ENCODE data around the gene TNS3. TPM values are rescaled to one million over a fixed set of nuclear protein-coding genes. Genes with fewer than 3 reads are reported as not detected.
A peak's percentile ranks its signal among the peaks of the same experiment; 100 is the strongest.

Gene TNS3
- total RNA-seq, 1 experiment from 2014 or later, result 61.7 TPM

DNA sequence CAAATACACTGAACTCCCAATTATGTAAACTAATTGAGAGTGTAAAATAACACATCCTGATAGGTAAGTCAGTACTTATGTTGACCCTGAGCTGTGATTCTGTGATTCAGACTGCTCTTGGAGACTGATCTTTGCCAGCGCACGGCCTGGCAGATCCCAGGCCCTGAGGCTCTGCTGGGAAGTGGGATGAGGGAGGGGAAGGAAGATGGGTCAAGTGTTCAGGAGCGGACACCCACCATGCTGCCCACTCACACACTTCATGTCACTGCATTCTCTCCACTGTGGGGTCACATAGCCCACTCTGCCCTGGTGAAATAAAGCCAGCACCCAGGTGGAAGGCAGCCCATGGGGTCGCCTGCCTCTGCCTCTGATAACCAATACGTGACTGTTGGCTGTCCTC, 226.2 kb downstream of the TNS3 start:
- in situ Hi-C loops (cut with HindIII; ENCODE audit: low pct_unique_long_range_greater_than_20kb, low sequenced_read_pairs), result no loop called here
- DNase-seq (ENCODE audit: low read depth, low spot score), result no peak

DNA sequence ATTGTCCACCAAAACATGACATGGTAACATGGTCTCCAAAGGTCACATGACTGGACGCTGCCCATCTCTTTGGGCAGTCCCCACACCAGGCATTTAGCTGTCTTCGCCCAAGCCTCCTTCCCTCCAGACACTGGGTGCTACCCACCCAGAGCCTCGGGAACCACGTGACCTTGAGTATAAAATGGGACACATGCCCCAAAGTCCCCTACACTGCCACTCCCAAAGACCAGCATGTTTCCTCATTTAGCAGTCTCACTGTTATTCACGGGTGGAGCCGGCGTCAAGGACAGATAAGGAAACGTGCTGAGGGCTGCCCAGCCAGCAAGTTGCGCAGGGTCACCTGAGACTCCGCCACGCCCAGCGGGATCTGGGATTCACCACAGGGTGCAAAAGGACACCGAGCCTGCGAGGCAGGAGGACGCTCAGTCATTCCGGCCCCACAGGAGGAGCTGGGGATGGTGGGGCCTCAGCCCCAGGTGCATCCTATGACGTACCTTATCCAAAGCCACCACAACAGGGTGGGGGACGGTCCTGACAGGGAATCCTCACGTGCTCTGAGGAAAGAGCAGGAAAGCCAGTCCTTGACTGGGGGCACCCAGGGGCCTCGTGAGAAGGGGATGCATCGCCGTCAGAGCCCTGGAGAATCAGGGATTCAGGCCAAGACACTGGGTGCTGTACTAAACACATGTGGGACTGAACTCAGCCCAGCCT, 226.9 kb downstream of the TNS3 start:
- DNase-seq (ENCODE audit: low read depth, low spot score), result no peak
- in situ Hi-C loops (cut with HindIII; ENCODE audit: low pct_unique_long_range_greater_than_20kb, low sequenced_read_pairs), result no loop called here

DNA sequence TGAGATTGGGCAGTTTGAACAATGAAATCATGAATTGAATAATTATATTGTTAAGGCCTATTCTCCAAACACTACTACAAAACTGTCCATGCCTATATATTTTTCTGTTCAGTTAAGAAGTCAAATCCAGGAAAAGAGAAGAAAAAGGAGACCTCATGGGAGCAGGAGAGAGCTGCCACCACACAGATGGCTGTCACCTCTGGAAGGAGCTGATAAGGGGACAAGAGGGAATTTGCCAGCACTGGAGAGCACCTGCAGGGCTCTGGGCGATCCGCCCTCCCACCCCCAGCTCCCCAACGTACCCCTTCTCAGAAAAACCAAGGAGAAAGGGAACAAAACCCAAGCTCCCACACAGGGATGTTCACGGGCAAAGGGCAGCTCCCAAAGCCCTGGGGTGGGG, 227.8 kb downstream of the TNS3 start:
- in situ Hi-C loops (cut with HindIII; ENCODE audit: low pct_unique_long_range_greater_than_20kb, low sequenced_read_pairs), result no loop called here
- no peak for DNase-seq (ENCODE audit: low read depth, low spot score)

DNA sequence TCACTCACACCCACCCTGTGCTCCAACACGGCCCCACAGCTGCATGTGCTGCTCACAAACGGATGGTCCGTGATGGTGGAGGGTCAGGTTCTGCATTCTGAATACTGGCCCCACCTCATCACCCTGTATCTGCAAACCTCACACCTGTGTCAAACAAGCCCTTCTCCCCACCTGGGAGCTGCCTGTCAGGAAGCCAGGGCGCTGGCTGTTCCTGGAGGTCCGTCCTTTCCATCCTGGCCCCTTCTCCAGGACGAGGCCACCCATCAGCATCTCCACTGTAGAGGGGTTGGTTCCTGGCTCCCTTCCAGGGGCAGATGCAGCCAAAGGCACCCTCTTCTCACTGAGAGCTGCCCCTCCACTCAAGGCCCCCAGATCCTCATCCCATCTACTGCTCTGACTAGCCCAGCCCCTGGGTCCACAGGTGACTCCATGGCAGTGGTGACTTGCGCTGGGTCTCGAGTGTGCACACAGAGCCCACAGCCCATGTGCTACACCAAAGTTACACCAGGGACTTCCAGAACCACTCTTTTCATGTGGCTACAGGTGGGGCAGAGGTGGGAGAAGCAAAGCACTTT, 229.4 kb downstream of the TNS3 start:
- DNase-seq (ENCODE audit: low read depth, low spot score), result no peak
- in situ Hi-C loops (cut with HindIII; ENCODE audit: low pct_unique_long_range_greater_than_20kb, low sequenced_read_pairs), result no loop called here

DNA sequence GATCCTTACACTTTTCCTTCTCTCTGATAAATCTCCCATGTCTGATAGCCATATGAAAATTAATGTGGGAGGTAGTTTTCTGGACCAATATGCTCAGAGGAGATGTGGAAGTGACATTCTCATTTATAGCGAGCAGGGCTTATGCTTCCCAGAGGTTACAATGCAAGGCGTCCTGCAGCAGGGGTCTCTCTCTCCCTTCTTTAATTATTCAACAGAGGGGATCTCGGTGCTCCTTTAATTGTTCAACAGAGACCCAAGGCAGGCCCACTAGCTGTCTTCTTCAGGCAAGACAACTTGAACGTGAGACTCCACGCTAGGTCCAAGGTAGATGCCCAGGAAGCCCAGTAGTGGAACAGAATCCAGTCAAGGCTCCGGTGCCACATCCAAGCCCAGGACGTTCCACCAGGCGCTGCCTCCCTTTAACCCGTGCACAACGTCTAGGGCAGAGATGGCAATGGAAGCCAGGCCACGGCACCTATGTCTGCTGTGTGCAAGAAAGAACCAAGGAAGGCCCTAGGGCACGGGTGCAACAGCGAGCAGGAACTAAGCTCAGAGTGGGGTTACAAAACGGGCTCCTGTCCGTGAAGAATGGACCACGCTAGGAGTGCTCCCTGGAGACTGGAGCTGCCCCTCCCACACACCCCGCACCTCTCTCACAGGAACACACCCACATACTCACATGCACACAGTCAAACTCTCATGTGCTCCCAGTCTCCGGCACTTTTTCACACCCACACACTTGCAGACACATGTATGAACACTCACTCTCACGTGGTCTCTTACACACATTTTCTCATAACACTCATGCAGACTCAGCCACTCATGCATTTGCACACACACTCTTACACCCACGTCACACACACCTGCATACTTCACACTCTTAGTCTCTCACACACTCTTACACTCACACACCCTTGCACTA, 230.4 kb downstream of the TNS3 start:
- DNase-seq (ENCODE audit: low read depth, low spot score), result peak; percentile 27
- in situ Hi-C loops (cut with HindIII; ENCODE audit: low pct_unique_long_range_greater_than_20kb, low sequenced_read_pairs), result no loop called here

DNA sequence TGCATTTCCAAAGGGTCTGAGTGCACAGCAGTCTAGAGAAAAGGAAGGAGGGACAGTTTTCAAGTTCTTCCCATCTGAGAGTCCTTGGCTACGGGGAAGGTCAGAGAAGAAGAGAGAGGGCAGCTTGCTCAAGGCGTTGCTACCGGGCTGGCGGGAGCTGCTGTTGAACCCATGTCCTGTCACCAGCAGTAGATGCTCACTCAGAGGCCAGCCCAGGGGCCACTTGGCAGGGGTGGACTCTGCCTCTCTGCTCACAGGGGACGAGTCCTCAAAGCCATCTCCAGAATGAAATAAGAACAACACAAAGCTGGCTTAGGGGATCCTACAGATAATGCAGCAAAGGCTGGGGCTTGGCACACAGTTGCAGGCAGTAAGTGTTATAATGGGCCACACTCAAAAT, 231.5 kb downstream of the TNS3 start:
- DNase-seq (ENCODE audit: low read depth, low spot score), result no peak
- in situ Hi-C loops (cut with HindIII; ENCODE audit: low pct_unique_long_range_greater_than_20kb, low sequenced_read_pairs), result no loop called here

DNA sequence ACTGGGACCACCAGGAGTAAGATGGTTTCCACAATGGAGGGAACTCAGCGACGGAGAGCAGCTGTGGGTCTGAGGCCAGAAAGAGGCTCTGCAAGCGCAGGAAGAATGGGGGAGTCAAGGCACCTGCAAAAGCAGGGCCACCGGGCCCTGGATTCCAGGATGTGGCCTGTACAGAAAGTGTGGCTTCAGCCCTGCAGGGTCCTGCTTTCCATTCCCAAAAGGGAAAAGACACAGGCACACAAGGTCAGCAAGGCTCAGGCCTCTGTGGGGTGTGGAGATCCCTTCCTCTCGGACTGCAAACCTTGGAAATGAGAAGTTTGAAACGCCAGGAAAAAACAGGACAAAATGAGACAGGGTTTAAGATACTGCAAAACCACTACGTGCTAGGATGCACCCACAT, 232.5 kb downstream of the TNS3 start:
- in situ Hi-C loops (cut with HindIII; ENCODE audit: low pct_unique_long_range_greater_than_20kb, low sequenced_read_pairs), result no loop called here
- DNase-seq (ENCODE audit: low read depth, low spot score), result no peak

DNA sequence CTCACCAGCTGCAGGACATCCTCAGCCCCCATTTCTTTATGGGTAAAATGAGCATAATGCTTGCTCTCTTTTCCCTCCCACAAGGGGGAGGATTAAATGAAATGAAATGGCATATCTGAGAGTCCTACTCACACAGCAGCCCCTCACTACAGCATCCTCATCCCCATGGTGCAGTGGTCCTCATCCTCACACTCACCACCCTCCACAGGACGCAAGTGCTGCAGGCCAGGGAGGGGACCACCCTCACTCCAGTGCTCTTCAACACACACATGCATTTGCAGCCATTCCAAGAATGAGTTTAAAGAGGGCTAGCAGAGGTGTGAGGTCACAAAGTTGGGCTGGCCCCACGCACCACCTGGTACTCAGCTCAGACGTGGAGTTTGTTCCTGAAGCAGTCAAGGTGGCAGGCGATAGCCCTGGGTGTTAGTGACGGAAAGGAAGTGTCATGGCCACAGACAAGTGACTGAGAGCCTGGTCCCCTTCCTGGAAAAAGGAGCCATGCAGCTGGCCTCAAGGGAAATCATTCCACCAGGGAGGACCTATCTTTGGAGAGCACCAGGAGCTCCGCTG, 234.0 kb downstream of the TNS3 start:
- no peak for DNase-seq (ENCODE audit: low read depth, low spot score)
- in situ Hi-C loops (cut with HindIII; ENCODE audit: low pct_unique_long_range_greater_than_20kb, low sequenced_read_pairs), result no loop called here

DNA sequence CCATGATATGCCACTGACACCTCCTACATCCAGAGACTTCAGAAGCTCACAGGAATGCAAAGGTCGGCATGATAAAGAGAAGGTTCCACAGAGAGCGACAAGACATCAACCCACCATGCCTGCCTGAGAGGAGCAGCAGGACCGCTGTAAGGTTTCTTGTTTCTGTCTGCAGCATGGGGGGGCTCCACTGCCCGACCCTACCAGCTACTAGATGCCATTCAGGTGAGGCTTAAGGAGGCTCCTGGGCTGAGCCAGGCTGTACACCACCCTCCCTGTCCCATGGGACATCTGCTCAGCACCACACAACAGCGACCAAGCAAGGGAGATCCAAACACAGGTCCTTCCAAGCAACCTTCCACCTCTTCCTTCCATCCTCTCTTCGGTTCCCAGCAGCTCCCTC, 234.6 kb downstream of the TNS3 start:
- in situ Hi-C loops (cut with HindIII; ENCODE audit: low pct_unique_long_range_greater_than_20kb, low sequenced_read_pairs), result no loop called here

DNA sequence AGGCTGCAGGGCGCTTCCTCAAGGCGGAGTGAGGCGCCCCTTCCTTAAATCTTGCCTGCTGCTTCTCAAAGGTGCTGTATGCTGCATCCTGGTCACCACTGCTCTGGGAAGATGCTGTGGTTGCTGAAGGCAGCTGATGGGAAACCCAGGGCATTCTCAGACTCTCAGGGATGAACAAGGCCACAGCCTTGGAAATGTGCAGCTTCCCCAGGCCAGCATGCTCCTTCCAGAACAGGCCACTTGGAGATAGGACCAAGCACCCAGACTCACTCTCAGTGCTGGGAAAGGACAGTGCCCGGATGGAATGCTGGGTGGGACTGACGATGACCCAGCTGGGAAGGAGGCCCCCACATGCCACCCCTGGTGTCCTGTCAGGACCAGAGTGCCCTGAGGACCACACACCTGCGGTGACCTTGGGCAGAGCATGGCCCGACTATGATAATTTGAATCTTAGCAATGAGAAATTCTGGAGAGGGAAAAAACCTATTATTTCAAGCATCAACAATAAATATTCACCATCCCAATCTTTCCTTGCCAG, 235.5 kb downstream of the TNS3 start:
- in situ Hi-C loops (cut with HindIII; ENCODE audit: low pct_unique_long_range_greater_than_20kb, low sequenced_read_pairs), result no loop called here
- DNase-seq (ENCODE audit: low read depth, low spot score), result no peak

More for the DNA sequence above, 234.6 kb downstream of the TNS3 start:
- DNase-seq (ENCODE audit: low read depth, low spot score), result no peak

DNA sequence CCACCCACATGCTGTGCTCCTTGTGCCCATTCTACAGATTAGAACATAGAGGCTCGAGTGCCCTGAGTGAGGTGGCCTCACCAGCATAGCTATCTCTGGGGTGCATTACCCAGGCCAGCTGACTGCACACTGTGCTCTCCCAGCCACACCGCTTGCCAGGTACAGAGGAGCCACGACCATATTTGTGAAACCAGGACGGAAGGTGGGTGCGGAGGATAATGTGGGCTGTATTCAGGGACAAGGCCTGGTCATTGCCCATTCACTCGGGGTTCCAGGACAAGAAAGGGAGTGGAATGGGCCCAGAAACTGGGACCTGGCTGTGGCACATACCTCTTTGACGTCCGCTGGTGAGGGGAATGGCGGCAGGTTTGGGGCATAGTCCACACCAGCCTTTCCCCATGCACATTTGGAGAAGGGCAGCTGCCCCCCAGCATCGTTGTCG, 236.0 kb downstream of the TNS3 start:
- in situ Hi-C loops (cut with HindIII; ENCODE audit: low pct_unique_long_range_greater_than_20kb, low sequenced_read_pairs), result no loop called here
- no peak for DNase-seq (ENCODE audit: low read depth, low spot score)

DNA sequence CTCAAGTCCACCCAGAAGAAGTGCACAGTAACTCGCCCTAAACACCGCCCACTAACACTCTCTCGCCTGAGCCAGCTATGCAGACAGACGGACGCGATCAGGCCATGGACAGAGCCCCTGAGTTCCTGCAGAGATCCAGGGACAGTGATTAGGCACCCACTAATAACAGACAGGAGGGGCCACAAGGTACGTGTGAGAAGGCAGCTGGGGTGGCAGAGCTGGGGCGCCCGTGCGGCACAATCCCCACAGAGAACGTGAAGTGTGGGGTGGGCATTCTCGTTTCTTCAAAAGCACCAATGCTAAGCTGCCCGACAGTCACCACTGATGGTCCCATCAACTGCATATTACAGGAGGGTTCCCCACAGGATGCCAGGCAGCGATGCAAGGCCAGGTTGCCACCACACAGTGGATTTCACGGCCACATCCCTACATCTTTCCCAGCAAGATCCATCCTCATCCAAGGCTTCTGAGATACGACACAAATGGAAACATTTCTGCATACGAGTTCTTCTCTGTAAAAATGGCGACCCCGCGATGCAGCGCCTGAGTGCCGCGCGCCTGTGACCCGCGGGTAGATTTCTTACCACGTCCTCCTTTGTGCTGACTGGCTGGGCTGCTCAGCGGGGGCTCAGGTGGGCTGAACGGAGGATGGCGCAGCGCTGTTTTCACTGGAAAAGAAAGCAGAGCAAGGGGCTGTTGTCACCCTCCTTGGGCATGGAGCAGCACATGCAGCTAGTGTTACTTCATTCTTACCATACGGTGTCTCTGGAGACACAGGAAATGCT, 237.5 kb downstream of the TNS3 start:
- DNase-seq (ENCODE audit: low read depth, low spot score), result no peak
- in situ Hi-C loops (cut with HindIII; ENCODE audit: low pct_unique_long_range_greater_than_20kb, low sequenced_read_pairs), result no loop called here

DNA sequence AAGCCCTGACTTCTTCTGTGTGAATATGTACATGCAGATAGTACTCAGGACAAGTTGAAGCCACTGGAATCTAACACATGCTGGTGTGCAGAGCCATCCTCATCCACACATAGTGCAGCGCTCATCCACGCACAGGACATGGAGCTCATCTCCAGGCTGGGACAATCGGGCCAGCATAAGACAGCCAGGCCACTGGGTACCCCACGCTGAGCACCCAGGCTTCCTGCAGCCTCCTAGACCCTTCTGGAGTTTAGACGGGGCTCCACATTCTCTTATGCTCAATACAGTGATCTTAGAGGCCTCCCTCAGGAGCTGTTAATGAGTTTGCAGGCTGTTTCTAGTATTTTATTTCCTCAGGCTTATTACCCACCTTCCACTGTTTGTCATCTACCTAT, 238.9 kb downstream of the TNS3 start:
- DNase-seq (ENCODE audit: low read depth, low spot score), result no peak
- in situ Hi-C loops (cut with HindIII; ENCODE audit: low pct_unique_long_range_greater_than_20kb, low sequenced_read_pairs), result no loop called here

DNA sequence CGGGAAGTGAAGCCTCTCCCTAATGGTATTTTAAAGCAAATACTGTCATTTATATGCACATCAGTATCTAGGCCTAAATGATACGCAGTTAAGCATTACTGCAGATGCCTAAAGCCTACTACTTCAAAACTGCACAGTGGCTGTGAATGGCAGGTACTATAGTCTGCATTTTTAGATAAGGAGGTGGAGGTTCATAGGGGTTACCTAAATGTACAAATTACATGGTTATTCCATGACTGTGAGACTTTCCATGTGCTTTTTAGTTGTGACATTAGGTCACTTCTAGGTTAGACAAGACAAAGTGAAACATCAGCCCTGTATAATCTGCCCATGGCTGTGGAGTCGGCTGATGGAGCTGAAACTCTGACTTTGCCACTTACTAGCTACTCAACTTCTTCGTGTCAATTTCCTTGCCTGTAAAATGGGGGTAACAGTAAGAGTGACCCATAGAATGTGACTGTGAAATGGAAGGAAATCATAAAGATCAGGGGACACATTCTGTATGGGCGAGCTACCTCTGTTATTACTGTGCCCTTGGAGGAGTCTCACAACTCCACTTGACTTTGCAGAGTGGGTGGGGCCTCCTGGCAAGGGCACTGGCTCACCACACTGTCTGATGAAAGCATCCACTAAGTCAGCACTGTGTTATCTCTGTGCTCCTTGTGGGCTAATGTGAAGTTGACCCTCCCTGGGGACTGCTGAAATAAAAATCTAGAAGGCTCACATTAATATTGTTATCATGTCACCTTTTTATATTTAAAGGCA, 239.4 kb downstream of the TNS3 start:
- DNase-seq (ENCODE audit: low read depth, low spot score), result no peak
- in situ Hi-C loops (cut with HindIII; ENCODE audit: low pct_unique_long_range_greater_than_20kb, low sequenced_read_pairs), result no loop called here

DNA sequence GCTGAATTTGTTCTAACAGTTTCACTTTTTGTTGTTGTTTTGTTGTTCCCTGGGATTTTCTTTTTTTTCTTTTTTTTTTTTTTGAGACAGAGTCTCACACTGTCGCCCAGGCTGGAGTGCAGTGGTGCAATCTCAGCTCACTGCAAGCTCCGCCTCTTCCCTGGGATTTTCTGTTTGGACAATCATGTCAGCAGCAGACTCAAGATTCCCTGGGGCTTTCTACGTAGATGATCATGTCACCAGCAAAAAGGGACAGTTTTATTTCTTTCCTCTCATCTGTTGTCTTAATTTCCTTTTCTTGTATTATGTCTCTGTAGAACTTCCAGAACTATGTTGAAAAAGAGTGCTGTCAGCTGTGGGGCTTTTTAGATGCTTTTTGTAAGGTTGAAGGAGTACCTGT, 241.4 kb downstream of the TNS3 start:
- in situ Hi-C loops (cut with HindIII; ENCODE audit: low pct_unique_long_range_greater_than_20kb, low sequenced_read_pairs), result no loop called here
- no peak for DNase-seq (ENCODE audit: low read depth, low spot score)

DNA sequence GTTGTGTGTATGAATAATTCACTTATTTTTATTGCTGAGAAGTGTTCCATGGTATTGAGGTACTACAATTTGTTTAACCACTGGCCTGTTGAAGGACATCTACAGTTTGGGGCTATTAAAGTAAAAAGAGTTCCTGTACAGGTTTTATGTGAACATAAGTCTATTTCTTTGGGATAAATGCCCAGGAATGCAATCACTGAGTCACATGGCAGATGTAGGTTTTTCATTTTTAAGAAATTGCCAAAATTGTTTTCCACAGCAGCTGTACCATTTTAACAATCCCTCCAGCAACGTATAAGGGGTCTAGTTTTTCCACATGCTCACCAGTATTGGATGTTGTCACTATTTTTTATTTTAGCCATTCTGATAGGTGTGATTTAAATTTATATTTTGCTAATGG, 243.9 kb downstream of the TNS3 start:
- no peak for DNase-seq (ENCODE audit: low read depth, low spot score)
- in situ Hi-C loops (cut with HindIII; ENCODE audit: low pct_unique_long_range_greater_than_20kb, low sequenced_read_pairs), result no loop called here

DNA sequence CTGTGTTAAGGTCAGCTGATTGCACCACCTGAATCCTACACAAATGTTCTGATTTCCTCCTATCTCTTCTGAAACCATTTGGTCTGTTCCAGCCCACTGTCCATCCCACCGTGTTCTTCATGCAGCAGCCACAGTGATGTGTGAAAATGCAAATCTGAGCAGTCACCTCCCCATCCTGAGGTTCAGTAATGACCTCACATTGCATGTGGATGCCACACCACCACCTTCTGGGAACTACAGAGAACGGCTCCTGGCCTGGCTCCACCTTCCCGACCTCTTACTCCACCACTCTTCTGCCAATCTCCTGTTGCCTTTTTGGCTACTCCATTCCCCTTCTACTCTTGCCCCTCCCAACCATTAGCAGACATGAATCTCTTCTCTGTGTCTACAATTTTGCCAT, 244.4 kb downstream of the TNS3 start:
- in situ Hi-C loops (cut with HindIII; ENCODE audit: low pct_unique_long_range_greater_than_20kb, low sequenced_read_pairs), result no loop called here
- DNase-seq (ENCODE audit: low read depth, low spot score), result peak; percentile 87

Measured in SK-MEL-5 (cell line).